Activated naive CD8-positive, alpha-beta T cell treated with anti-CD3 and anti-CD28 coated beads for 36 hours (primary cell): ENCODE results near the gene FCRLB. TPM values are rescaled to one million over a fixed set of nuclear protein-coding genes. Genes with fewer than 3 reads are reported as not detected.

Experiments used
- total RNA-seq, 2 experiments: library from RNA; stranded (reverse); gene quantifications; one replicate each; pipeline ENCODE4 v1.2.3, GENCODE V29; 2021

FCRLB gene
- total RNA-seq, 2 experiments from 2014 or later: 0.49 to 0.76 TPM

Other genes starting within 250 kb of the FCRLB start
- not detected for gene FCGR2A, start 216.1 kb upstream of the FCRLB start, total RNA-seq
- under 1 TPM; 0.33 to 0.34 TPM for gene HSPA6, start 197.0 kb upstream of the FCRLB start, total RNA-seq
- gene FCGR3A, start 171.7 kb upstream of the FCRLB start, total RNA-seq: not detected
- not detected for gene FCGR3B, start 90.4 kb upstream of the FCRLB start, total RNA-seq
- under 1 TPM; 0.20 to 0.25 TPM for gene FCGR2B, start 58.4 kb upstream of the FCRLB start, total RNA-seq
- gene FCRLA, start 14.3 kb upstream of the FCRLB start, total RNA-seq: under 1 TPM; 0.35 to 0.56 TPM
- 10 to 100 TPM; 39.9 to 40.3 TPM for gene DUSP12, start 28.2 kb downstream of the FCRLB start, total RNA-seq
- 10 to 100 TPM; 20.2 to 22.1 TPM for gene ATF6, start 44.8 kb downstream of the FCRLB start, total RNA-seq